HepG2 (cell line): ENCODE results near the gene GPLD1. TPM values are rescaled to one million over a fixed set of nuclear protein-coding genes. Genes with fewer than 3 reads are reported as not detected.

Source experiments
- ATF7 ChIP-seq, 2 experiments: fragments of 450-650 bp in 1 of 2; sonication (generic) in 1 of 2; formaldehyde crosslinking in 1 of 2; IDR thresholded peaks; 2 replicates each; pipeline versions ENCODE4 v1.4.0 to v1.6.1; 2016 to 2020; ENCODE audit warnings: antibody characterized with exemption in 1 of 2, mild to moderate bottlenecking in 1 of 2, missing genetic modification reagents in 1 of 2
- HIC2 ChIP-seq: sonication (generic); formaldehyde crosslinking; IDR thresholded peaks from 2 replicates; pipeline ENCODE4 v1.9.0; 2022; ENCODE audit warnings: low read depth, missing genetic modification reagents
- HNF1B ChIP-seq: sonication (generic); formaldehyde crosslinking; IDR thresholded peaks from 2 replicates; pipeline ENCODE4 v1.5.1; 2020; ENCODE audit warnings: mild to moderate bottlenecking, moderate library complexity, missing genetic modification reagents
- KMT2B ChIP-seq: IDR thresholded peaks from 2 replicates; pipeline ENCODE4 v1.6.1; 2016; ENCODE audit warnings: missing genetic modification reagents, missing compliant biosample characterization
- MBNL3 ChIP-seq: fragments of 250-450 bp; sonication (Bioruptor Pico); conservative IDR thresholded peaks from 2 replicates; pipeline ENCODE4 v1.8.0; 2022; ENCODE audit warnings: mild to moderate bottlenecking, inconsistent platforms
- MED1 ChIP-seq: sonication (generic); formaldehyde crosslinking; IDR thresholded peaks from 2 replicates; pipeline ENCODE4 v1.4.0; 2020; ENCODE audit warnings: missing genetic modification reagents
- NR2F1 ChIP-seq, 2 experiments: fragments of 450-650 bp in 1 of 2; formaldehyde crosslinking in 1 of 2; IDR thresholded peaks; 2 replicates each; pipeline versions ENCODE4 v1.5.0 to v1.6.1; 2016 to 2020; ENCODE audit warnings: mild to moderate bottlenecking in 1 of 2, missing compliant biosample characterization in 1 of 2, missing genetic modification reagents in 1 of 2, moderate library complexity in 1 of 2
- PHF8 ChIP-seq: sonication (generic); formaldehyde crosslinking; IDR thresholded peaks from 2 replicates; pipeline ENCODE4 v1.5.0; 2020; ENCODE audit warnings: missing genetic modification reagents
- PLRG1 ChIP-seq: fragments of 450-650 bp; conservative IDR thresholded peaks from 2 replicates; pipeline ENCODE4 v1.6.1; 2016
- RXRB ChIP-seq: IDR thresholded peaks from 2 replicates; pipeline ENCODE4 v1.6.1; 2016; ENCODE audit warnings: borderline replicate concordance, missing genetic modification reagents, missing compliant biosample characterization
- SALL2 ChIP-seq: sonication (generic); formaldehyde crosslinking; IDR thresholded peaks from 2 replicates; pipeline ENCODE4 v1.8.1; 2023; ENCODE audit warnings: mild to moderate bottlenecking, missing genetic modification reagents, inconsistent platforms
- TCF12 ChIP-seq, 2 experiments: fragments of 450-650 bp in 1 of 2; sonication (generic) in 1 of 2; formaldehyde crosslinking in 1 of 2; IDR thresholded peaks; 2 replicates each; pipeline versions ENCODE4 v1.6.1 to v1.8.0; 2017 to 2022; ENCODE audit warnings: antibody characterized with exemption in 1 of 2, mild to moderate bottlenecking in 1 of 2, missing genetic modification reagents in 1 of 2, moderate library complexity in 1 of 2
- ZBTB3 ChIP-seq: sonication (generic); formaldehyde crosslinking; IDR thresholded peaks from 2 replicates; pipeline ENCODE4 v1.4.0; 2020; ENCODE audit warnings: low read depth, mild to moderate bottlenecking, moderate library complexity, missing genetic modification reagents, borderline replicate concordance
- ZFP36L1 ChIP-seq: sonication (generic); formaldehyde crosslinking; IDR thresholded peaks from 2 replicates; pipeline ENCODE4 v1.8.0; 2022; ENCODE audit warnings: mild to moderate bottlenecking, missing genetic modification reagents, moderate library complexity
- ZNF251 ChIP-seq: sonication (generic); formaldehyde crosslinking; IDR thresholded peaks from 2 replicates; pipeline ENCODE4 v1.9.0; 2021; ENCODE audit warnings: mild to moderate bottlenecking, missing genetic modification reagents
- ZNF362 ChIP-seq: sonication (generic); formaldehyde crosslinking; IDR thresholded peaks from 2 replicates; pipeline ENCODE4 v1.4.0; 2020; ENCODE audit warnings: missing genetic modification reagents, mild to moderate bottlenecking, borderline replicate concordance
- ZNF441 ChIP-seq: sonication (generic); formaldehyde crosslinking; IDR thresholded peaks from 2 replicates; pipeline ENCODE4 v1.7.0; 2021; ENCODE audit warnings: missing genetic modification reagents, borderline replicate concordance
- ZNF552 ChIP-seq: sonication (generic); formaldehyde crosslinking; IDR thresholded peaks from 2 replicates; pipeline ENCODE4 v1.9.0; 2022; ENCODE audit warnings: missing genetic modification reagents, mild to moderate bottlenecking, borderline replicate concordance
- ZNF564 ChIP-seq: sonication (generic); formaldehyde crosslinking; IDR thresholded peaks from 2 replicates; pipeline ENCODE4 v1.8.1; 2023; ENCODE audit warnings: mild to moderate bottlenecking, missing genetic modification reagents
- ZNF614 ChIP-seq: IDR thresholded peaks from 2 replicates; pipeline ENCODE4 v1.6.1; 2018; ENCODE audit warnings: missing biosample characterization, missing genetic modification reagents, inconsistent platforms, borderline replicate concordance
- ZNF737 ChIP-seq: sonication (generic); formaldehyde crosslinking; IDR thresholded peaks from 2 replicates; pipeline ENCODE4 v1.5.0; 2020; ENCODE audit warnings: missing genetic modification reagents, mild to moderate bottlenecking, borderline replicate concordance
- ZNF749 ChIP-seq: sonication (generic); formaldehyde crosslinking; IDR thresholded peaks from 2 replicates; pipeline ENCODE4 v1.8.0; 2022; ENCODE audit warnings: mild to moderate bottlenecking, missing genetic modification reagents, moderate library complexity, borderline replicate concordance
- polyA plus RNA-seq, 8 experiments: library from polyadenylated mRNA; depleted of rRNA in 3 of 8; stranded (reverse) in 7 of 8; unstranded in 1 of 8; fragments of >200 nt; fragmentation: Illumina TruSeq in 4 of 8; extraction: Trizol in 4 of 8; gene quantifications; 2 replicates each; pipeline versions ENCODE4 v1.2.1 to v1.2.3, GENCODE V29; 2011 to 2016; ENCODE audit warnings: low read depth in 4 of 8, missing spikeins in 1 of 8, mixed read lengths in 1 of 8; ENCODE audit not compliant: insufficient read depth in 1 of 8
- total RNA-seq, 5 experiments: library from RNA; depleted of rRNA; stranded (reverse); fragments of >200 nt; fragmentation: Illumina TruSeq; extraction: Trizol; gene quantifications; 2 replicates each; pipeline ENCODE4 v1.2.3, GENCODE V29; 2016; ENCODE audit warnings: low read depth in 1 of 5
- TF ChIP-seq, protein P1 (sequence below): fragments of 450-650 bp; IDR thresholded peaks from 2 replicates; pipeline ENCODE4 v1.6.1; 2016

GPLD1 gene
- total and polyA plus RNA-seq, 2 of the 13 experiments (the other 11 are each of a cell fraction or from before 2014, with no cell fraction given), result 6.2 to 7.6 TPM

DNA sequence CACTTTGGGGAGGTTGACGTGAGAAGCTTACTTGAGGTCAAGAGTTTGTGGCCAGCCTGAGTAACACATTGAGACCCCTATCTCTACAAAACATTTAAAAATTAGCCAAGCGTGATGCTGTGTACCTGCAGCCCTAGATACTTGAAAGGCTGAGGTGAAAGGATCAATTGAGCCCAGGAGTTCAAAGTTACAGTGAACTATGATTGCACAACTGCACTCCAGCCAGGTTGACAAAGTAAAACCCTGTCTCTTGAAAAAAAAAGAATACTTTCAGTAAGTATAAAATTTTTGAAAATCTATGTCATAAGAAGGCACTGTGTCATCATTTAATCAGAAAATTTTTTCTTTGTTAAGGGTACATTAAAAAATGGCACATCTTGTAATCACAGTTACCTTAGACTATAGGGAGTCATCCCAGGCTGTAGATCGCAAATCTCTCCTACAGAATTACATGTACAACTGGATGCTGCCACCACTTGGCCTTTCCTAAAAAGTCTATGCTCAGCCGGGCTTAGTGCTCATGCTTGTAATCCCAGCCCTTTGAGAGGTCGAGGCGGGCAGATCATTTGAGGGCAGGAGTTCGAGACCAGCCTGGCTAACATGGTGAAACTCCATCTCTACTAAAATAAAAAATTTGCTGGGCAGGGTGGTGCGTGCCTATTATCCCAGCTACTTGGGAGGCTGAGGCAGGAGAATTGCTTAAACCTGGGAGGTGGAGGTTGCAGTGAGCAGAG lies 103.7 kb downstream of the GPLD1 start (continued):
- TF ChIP-seq SALL2 (CRISPR knock-in tag) (no peak), HIC2 (0 out of 2 replicates have a peak, but pooled peaks have one; percentile 21), ZNF362 (peak; percentile 96), ATF7 (IDR thresholded peaks at IDR 0.05) (0 out of 2 replicates have a peak, but pooled peaks have one; percentile 16), ATF7 (CRISPR knock-in tag; IDR thresholded peaks at IDR 0.05) (peak; percentile 88), ZNF614 (peak; percentile 92), ZNF552 (CRISPR knock-in tag) (0 out of 2 replicates have a peak, but pooled peaks have one; percentile 23), TCF12 (IDR thresholded peaks at IDR 0.05) (no peak), TCF12 (CRISPR knock-in tag; IDR thresholded peaks at IDR 0.05) (no peak), NR2F1 (CRISPR knock-in tag; IDR thresholded peaks at IDR 0.05) (peak; percentile 80 to 87), ZNF251 (CRISPR knock-in tag) (no peak), RXRB (CRISPR knock-in tag) (peak; percentile 97), ZBTB3 (CRISPR knock-in tag) (no peak), PHF8 (no peak), ZNF441 (CRISPR knock-in tag) (peak; percentile 18; the same call in 1 of the 2 replicates), ZFP36L1 (CRISPR knock-in tag) (peak; percentile 67; the same call in 1 of the 2 replicates), PLRG1 (no peak), MBNL3 (CRISPR knock-in tag) (no peak), ZNF737 (CRISPR knock-in tag) (no peak), KMT2B (CRISPR knock-in tag) (peak; percentile 59; the same call in 1 of the 2 replicates), ZNF749 (CRISPR knock-in tag) (no peak), HNF1B (CRISPR knock-in tag) (peak; percentile 96), MED1 (peak; percentile 96), ZNF564 (CRISPR knock-in tag) (0 out of 2 replicates have a peak, but pooled peaks have one; percentile 21)
- TF ChIP-seq, protein P1, sequence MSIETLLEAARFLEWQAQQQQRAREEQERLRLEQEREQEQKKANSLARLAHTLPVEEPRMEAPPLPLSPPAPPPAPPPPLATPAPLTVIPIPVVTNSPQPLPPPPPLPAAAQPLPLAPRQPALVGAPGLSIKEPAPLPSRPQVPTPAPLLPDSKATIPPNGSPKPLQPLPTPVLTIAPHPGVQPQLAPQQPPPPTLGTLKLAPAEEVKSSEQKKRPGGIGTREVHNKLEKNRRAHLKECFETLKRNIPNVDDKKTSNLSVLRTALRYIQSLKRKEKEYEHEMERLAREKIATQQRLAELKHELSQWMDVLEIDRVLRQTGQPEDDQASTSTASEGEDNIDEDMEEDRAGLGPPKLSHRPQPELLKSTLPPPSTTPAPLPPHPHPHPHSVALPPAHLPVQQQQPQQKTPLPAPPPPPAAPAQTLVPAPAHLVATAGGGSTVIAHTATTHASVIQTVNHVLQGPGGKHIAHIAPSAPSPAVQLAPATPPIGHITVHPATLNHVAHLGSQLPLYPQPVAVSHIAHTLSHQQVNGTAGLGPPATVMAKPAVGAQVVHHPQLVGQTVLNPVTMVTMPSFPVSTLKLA, result no peak
